ES-I3 (cell line): Measurements from ENCODE around the gene CDX4.
"Not testable (repeated sequence)": the region's sequence is repeated elsewhere in the genome, so short reads cannot be mapped to it uniquely, and the experiment has no call there.

Experiments
- H3K36me3 ChIP-seq: 2 replicates; pipeline ENCODE4 v1.6.1; 2013; ENCODE audit warnings: mild to moderate bottlenecking, low read length, control low read depth, moderate library complexity; ENCODE audit not compliant: insufficient read depth
- H3K4me1 ChIP-seq: 2 replicates; pipeline ENCODE4 v1.6.1; 2013; ENCODE audit warnings: mild to moderate bottlenecking, control low read depth, low read length; ENCODE audit not compliant: insufficient read depth
- H3K9ac ChIP-seq: 2 replicates; pipeline ENCODE4 v1.6.1; 2013; ENCODE audit warnings: low read depth, mild to moderate bottlenecking, low read length, moderate library complexity
- H3K9me3 ChIP-seq: 2 replicates; pipeline ENCODE4 v1.6.1; 2013; ENCODE audit warnings: mild to moderate bottlenecking, low read length, moderate library complexity; ENCODE audit not compliant: control insufficient read depth, insufficient read depth

Gene CDX4

GRCh38 chrX:73446831-73447230 is at the start of gene CDX4:
Gene CDX4, plus strand, starts transcription at chrX:73447053. Its CDS starts 201 bp downstream, at chrX:73447254.
- Histone ChIP-seq H3K9me3 (no peaks in the 10 kb centered on the region; the same call in 1 of the 2 replicates), H3K9ac (peak within 1 kb of the TSS; percentile 25; the same call in 1 of the 2 replicates), H3K36me3 (no peaks in the 10 kb centered on the region), H3K4me1 (peaks cover 6% of the 10 kb centered on the region; the same call in 1 of the 2 replicates)

- Histone ChIP-seq H3K9me3 (no peaks in the 10 kb centered on the region), H3K4me1 (no peaks in the 10 kb centered on the region; the same call in 1 of the 2 replicates), H3K9ac (no peak overlapping the region), H3K36me3 (no peaks in the 10 kb centered on the region)
Observed at GRCh38 chrX:73398185-73398914, 48.5 kb upstream of the CDX4 start.

GRCh38 chrX:73400136-73400748 is 46.6 kb upstream of the CDX4 start:
- H3K4me1 ChIP-seq: no peaks in the 10 kb centered on the region; the same call in 1 of the 2 replicates
- no peaks in the 10 kb centered on the region for H3K9me3 ChIP-seq
- no peaks in the 10 kb centered on the region for H3K36me3 ChIP-seq
- H3K9ac ChIP-seq: no peak overlapping the region

GRCh38 chrX:73401591-73402266 is 45.1 kb upstream of the CDX4 start:
- no peaks in the 10 kb centered on the region for H3K36me3 ChIP-seq
- H3K9me3 ChIP-seq: no peaks in the 10 kb centered on the region
- H3K9ac ChIP-seq: peak overlapping the region; percentile 18; the same call in 1 of the 2 replicates
- no peaks in the 10 kb centered on the region; the same call in 1 of the 2 replicates for H3K4me1 ChIP-seq

GRCh38 chrX:73412930-73413329 is 33.9 kb upstream of the CDX4 start:
- no peak overlapping the region for H3K9ac ChIP-seq
- no peaks in the 10 kb centered on the region for H3K4me1 ChIP-seq
- H3K9me3 ChIP-seq: 0 out of 2 replicates have a peak, but pooled peaks cover 5% of the 10 kb centered on the region
- H3K36me3 ChIP-seq: no peaks in the 10 kb centered on the region

GRCh38 chrX:73447311-73447794 is 500 bp downstream of the CDX4 start:
- Histone ChIP-seq H3K9me3 (no peaks in the 10 kb centered on the region; the same call in 1 of the 2 replicates), H3K4me1 (peaks cover 6% of the 10 kb centered on the region; the same call in 1 of the 2 replicates), H3K36me3 (no peaks in the 10 kb centered on the region), H3K9ac (peak overlapping the region; percentile 25; the same call in 1 of the 2 replicates)

GRCh38 chrX:73448379-73448778 is 1.5 kb downstream of the CDX4 start:
- no peaks in the 10 kb centered on the region; the same call in 1 of the 2 replicates for H3K9me3 ChIP-seq
- H3K4me1 ChIP-seq: peaks cover 6% of the 10 kb centered on the region; the same call in 1 of the 2 replicates
- peak overlapping the region; percentile 23; the same call in 1 of the 2 replicates for H3K9ac ChIP-seq
- no peaks in the 10 kb centered on the region for H3K36me3 ChIP-seq

- H3K4me1 ChIP-seq: peaks cover 5% of the 10 kb centered on the region
- H3K36me3 ChIP-seq: no peaks in the 10 kb centered on the region
- H3K9me3 ChIP-seq: no peaks in the 10 kb centered on the region
- H3K9ac ChIP-seq: no peak overlapping the region
Observed at GRCh38 chrX:73455171-73455570, 8.3 kb downstream of the CDX4 start.

GRCh38 chrX:73457306-73457705 is 10.5 kb downstream of the CDX4 start:
- Histone ChIP-seq H3K9me3 (no peaks in the 10 kb centered on the region), H3K4me1 (peaks cover 5% of the 10 kb centered on the region), H3K9ac (no peak overlapping the region), H3K36me3 (no peaks in the 10 kb centered on the region)

- Histone ChIP-seq H3K36me3 (no peaks in the 10 kb centered on the region), H3K9me3 (no peaks in the 10 kb centered on the region), H3K9ac (no peak overlapping the region), H3K4me1 (no peaks in the 10 kb centered on the region)
Observed at GRCh38 chrX:73468376-73468775, 21.5 kb downstream of the CDX4 start.

GRCh38 chrX:73478961-73479360 is 32.1 kb downstream of the CDX4 start:
- H3K36me3 ChIP-seq: no peaks in the 10 kb centered on the region
- H3K9me3 ChIP-seq: no peaks in the 10 kb centered on the region
- no peak overlapping the region for H3K9ac ChIP-seq
- H3K4me1 ChIP-seq: no peaks in the 10 kb centered on the region

- Histone ChIP-seq H3K9me3 (no peaks in the 10 kb centered on the region), H3K4me1 (no peaks in the 10 kb centered on the region), H3K9ac (no peak overlapping the region), H3K36me3 (no peaks in the 10 kb centered on the region)
Observed at GRCh38 chrX:73481521-73481920, 34.7 kb downstream of the CDX4 start.

GRCh38 chrX:73490661-73491060 is 43.8 kb downstream of the CDX4 start:
- Histone ChIP-seq H3K9me3 (no peaks in the 10 kb centered on the region), H3K9ac (no peak overlapping the region), H3K36me3 (no peaks in the 10 kb centered on the region), H3K4me1 (no peaks in the 10 kb centered on the region)

GRCh38 chrX:73492178-73492577 is 45.3 kb downstream of the CDX4 start:
- H3K4me1 ChIP-seq, H3K9me3 ChIP-seq, H3K36me3 ChIP-seq, H3K9ac ChIP-seq: not testable (repeated sequence)
